Activated CD4-positive, alpha-beta memory T cell treated with anti-CD3 and anti-CD28 coated beads, Interleukin-2, amount 10 ng/mL, durations not matched to agents 7 days and 5 days (primary cell): ENCODE data around the gene ABCB1. TPM values are rescaled to one million over a fixed set of nuclear protein-coding genes. Genes with fewer than 3 reads are reported as not detected.
A peak's percentile ranks its signal among the peaks of the same experiment; 100 is the strongest.

Experiments used
- CTCF ChIA-PET: fragments of 350-600 bp; sonication (Branson Sonifier 250); formaldehyde crosslinking; loops from one replicate; lab custom pipeline; 2021; ENCODE audit warnings: antibody characterized with exemption, inconsistent platforms; lab: Charles Lee
- POLR2A ChIA-PET: fragments of 350-600 bp; sonication (Branson Sonifier 250); formaldehyde crosslinking; loops from one replicate; lab custom pipeline; 2021; ENCODE audit warnings: antibody characterized with exemption; lab: Charles Lee
- DNase-seq: peaks from one replicate; pipeline ENCODE4 v3.0.0-alpha.2; 2020
- H3K27ac Mint-ChIP-seq: one replicate; pipeline ENCODE4 v1.8.0; 2021; ENCODE audit warnings: mild to moderate bottlenecking, mixed read lengths
- H3K27me3 Mint-ChIP-seq: one replicate; pipeline ENCODE4 v1.8.0; 2021; ENCODE audit warnings: mixed read lengths
- H3K36me3 Mint-ChIP-seq: one replicate; pipeline ENCODE4 v1.8.0; 2021; ENCODE audit warnings: low read depth, mixed read lengths
- H3K4me1 Mint-ChIP-seq: one replicate; pipeline ENCODE4 v1.8.0; 2021; ENCODE audit warnings: mixed read lengths
- H3K4me3 Mint-ChIP-seq: one replicate; pipeline ENCODE4 v1.8.0; 2021; ENCODE audit warnings: mild to moderate bottlenecking, mixed read lengths
- H3K9me3 Mint-ChIP-seq: one replicate; pipeline ENCODE4 v1.8.0; 2021; ENCODE audit warnings: mixed read lengths
- total RNA-seq, 2 experiments: library from RNA; stranded (reverse); gene quantifications; one replicate each; pipeline ENCODE4 v1.2.3, GENCODE V29; 2021

Gene ABCB1
- total RNA-seq, 2 experiments from 2014 or later: 8.1 to 9.8 TPM

DNA sequence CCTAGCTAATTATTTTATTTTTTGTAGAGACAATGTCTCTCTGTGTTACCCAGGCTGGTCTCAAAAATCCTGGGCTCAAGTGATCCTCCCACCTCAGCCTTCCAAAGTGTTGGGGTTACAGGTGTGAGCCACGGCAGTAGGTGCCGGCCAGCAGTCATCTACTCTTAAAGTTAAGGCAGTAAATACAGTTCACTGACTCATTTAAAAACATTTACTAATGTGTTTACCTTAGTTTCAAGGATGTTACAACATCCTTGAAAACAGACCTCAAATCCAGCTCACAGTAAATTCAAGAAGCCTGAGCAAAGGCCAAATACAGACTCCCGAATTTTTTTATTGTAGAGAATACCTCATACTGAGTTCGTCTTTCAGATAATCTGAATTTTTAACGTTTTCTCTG lies 95.6 kb downstream of the ABCB1 start:
- H3K4me3 Mint-ChIP-seq: no peak overlapping the region
- H3K9me3 Mint-ChIP-seq: no peaks in the 10 kb centered on the region
- DNase-seq: no peak
- peaks cover 5% of the 10 kb centered on the region for H3K4me1 Mint-ChIP-seq
- POLR2A ChIA-PET: no interaction called here
- CTCF ChIA-PET: interaction anchor here (1.1 kb wide), 1 partner anchor 11 kb away, joined by 3 read pairs; no protein-coding TSS in a partner anchor
- H3K36me3 Mint-ChIP-seq: no peaks in the 10 kb centered on the region
- H3K27me3 Mint-ChIP-seq: no peaks in the 10 kb centered on the region
- H3K27ac Mint-ChIP-seq: no peak overlapping the region

DNA sequence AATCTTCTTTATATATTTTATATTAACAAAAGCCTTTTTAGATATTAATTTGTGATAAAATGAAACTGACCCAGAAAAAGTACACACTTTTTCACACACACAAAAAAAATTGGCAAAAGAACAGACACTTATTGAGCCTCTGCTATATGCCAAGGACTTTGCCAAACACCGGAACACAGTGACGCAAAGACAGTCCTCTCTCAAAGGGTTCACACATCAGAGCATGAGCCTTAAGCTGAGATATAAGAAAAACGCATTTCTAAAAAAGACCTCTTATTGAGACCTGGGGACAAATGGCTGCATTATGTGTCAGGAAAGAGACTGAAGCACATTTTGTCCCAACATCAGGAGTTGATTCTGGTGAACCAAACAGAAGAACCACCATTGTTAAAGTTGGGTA lies 101.2 kb downstream of the ABCB1 start:
- no peak overlapping the region for H3K4me3 Mint-ChIP-seq
- H3K9me3 Mint-ChIP-seq: peaks cover 1% of the 10 kb centered on the region
- H3K36me3 Mint-ChIP-seq: no peaks in the 10 kb centered on the region
- no peak for DNase-seq
- no peak overlapping the region for H3K27ac Mint-ChIP-seq
- ChIA-PET CTCF (no interaction called here), POLR2A (no interaction called here)
- H3K4me1 Mint-ChIP-seq: no peaks in the 10 kb centered on the region
- H3K27me3 Mint-ChIP-seq: no peaks in the 10 kb centered on the region

DNA sequence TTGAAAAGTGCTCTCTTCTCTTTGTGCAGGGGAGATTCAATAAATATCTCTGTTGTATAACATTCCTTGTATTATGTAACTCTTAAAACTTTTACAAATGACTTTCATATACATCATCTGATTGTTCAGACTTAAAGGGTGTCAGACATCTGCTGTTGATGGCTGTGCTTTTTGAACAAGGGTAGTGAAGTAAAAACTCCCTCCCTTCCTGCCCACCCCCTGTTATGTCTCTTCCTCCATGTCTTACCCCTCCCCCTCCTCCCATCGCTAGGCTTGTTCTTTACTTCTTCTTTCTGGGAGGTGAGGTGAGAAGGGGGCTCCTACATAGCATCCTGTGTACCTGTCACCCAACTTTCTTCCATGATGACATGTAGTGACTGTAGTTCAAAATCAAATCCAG lies 101.8 kb downstream of the ABCB1 start:
- peaks cover 5% of the 10 kb centered on the region for H3K9me3 Mint-ChIP-seq
- no peaks in the 10 kb centered on the region for H3K36me3 Mint-ChIP-seq
- DNase-seq: no peak
- H3K27me3 Mint-ChIP-seq: no peaks in the 10 kb centered on the region
- H3K27ac Mint-ChIP-seq: no peak overlapping the region
- ChIA-PET POLR2A (no interaction called here), CTCF (no interaction called here)
- H3K4me1 Mint-ChIP-seq: no peaks in the 10 kb centered on the region
- no peak overlapping the region for H3K4me3 Mint-ChIP-seq

DNA sequence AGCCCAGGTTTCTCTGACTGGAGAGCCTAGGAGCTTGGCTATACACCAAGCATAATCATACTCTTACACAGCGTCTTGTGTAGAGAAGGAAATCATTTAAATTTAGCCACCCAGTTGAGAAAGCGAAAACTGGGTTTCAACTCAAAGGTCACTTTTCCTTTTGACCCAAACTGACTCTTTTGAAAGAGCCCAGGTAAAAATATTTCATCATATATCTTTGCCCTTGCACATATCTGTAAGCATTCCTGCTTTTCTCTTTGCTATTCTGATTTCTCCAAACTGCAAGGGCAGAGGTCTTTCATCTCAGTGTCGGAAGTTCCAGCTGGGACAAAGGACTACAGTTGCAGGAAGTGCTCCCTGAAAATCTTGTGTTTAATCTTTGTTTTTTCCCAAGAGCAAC lies 103.2 kb downstream of the ABCB1 start:
- Mint-ChIP-seq H3K9me3 (peaks cover 5% of the 10 kb centered on the region), H3K36me3 (no peaks in the 10 kb centered on the region), H3K27ac (no peak overlapping the region), H3K27me3 (peaks cover 1% of the 10 kb centered on the region), H3K4me3 (no peak overlapping the region), H3K4me1 (no peaks in the 10 kb centered on the region)
- ChIA-PET CTCF (no interaction called here), POLR2A (no interaction called here)
- DNase-seq: no peak

DNA sequence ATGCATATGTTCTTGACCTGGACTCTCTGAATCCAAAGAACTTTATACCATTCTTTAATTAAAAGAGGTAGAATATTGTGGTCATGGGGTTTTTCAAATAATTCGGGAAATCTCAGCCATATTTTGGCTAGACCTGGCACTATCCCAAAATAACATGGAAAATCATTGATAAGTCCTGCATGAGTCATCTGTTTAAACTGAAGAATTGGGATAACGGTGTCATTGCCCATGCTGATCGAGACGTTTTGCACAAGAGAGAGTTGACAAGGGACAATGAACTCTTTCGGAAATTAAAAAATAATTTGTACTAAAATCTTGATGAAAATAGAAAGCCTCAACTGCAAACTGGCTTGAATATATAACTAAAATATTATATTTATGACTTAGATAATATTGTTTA lies 105.3 kb downstream of the ABCB1 start:
- no peak overlapping the region for H3K4me3 Mint-ChIP-seq
- ChIA-PET CTCF (no interaction called here), POLR2A (no interaction called here)
- H3K4me1 Mint-ChIP-seq: no peaks in the 10 kb centered on the region
- no peaks in the 10 kb centered on the region for H3K36me3 Mint-ChIP-seq
- peaks cover 1% of the 10 kb centered on the region for H3K27me3 Mint-ChIP-seq
- no peak overlapping the region for H3K27ac Mint-ChIP-seq
- no peak for DNase-seq
- peaks cover 5% of the 10 kb centered on the region for H3K9me3 Mint-ChIP-seq

DNA sequence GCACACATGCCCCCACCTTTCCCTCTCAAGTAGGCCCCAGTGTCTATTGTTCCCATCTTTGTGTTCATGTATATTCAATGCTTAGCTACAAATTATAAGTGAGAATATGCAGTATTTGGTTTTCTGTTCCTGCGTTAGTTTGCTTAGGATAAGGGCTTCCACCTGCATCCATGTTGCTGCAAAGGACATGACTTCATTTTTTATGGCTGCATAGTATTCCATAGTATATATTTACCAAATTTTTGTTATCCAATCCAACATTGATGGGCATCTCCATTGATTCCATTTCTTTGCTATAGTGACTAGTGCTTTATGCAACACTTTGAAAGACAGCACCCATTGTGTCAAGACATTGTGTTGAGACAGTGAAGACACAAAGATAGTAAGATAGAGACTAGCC lies 106.2 kb downstream of the ABCB1 start:
- Mint-ChIP-seq H3K4me3 (no peak overlapping the region), H3K27me3 (peaks cover 1% of the 10 kb centered on the region), H3K4me1 (no peaks in the 10 kb centered on the region), H3K27ac (no peak overlapping the region), H3K36me3 (no peaks in the 10 kb centered on the region), H3K9me3 (peaks cover 5% of the 10 kb centered on the region)
- no peak for DNase-seq
- POLR2A ChIA-PET: no interaction called here
- CTCF ChIA-PET: no interaction called here

DNA sequence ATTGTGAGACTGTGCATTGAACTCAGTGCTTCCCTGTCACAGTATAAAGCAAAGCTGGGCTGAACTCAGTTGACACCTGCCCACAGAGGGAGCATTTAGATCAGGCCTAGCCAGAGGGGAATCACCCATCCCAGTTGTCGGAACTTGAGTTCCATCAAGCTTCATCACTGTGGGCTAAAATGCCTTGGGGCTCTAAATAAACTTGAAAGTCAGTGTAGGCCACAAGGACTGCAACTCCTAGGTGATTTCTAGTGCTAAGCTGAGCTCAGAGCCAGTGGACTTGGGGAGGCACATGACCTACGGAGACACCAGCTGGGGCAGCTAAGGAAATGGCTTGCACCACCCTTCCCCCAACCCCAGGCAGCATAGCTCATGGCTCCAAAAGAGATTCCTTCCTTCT lies 117.6 kb downstream of the ABCB1 start:
- no peak overlapping the region for H3K27ac Mint-ChIP-seq
- CTCF ChIA-PET: no interaction called here
- no peaks in the 10 kb centered on the region for H3K4me1 Mint-ChIP-seq
- H3K4me3 Mint-ChIP-seq: no peak overlapping the region
- POLR2A ChIA-PET: no interaction called here
- H3K27me3 Mint-ChIP-seq: peaks cover 20% of the 10 kb centered on the region
- no peak for DNase-seq
- no peaks in the 10 kb centered on the region for H3K36me3 Mint-ChIP-seq
- H3K9me3 Mint-ChIP-seq: no peaks in the 10 kb centered on the region

DNA sequence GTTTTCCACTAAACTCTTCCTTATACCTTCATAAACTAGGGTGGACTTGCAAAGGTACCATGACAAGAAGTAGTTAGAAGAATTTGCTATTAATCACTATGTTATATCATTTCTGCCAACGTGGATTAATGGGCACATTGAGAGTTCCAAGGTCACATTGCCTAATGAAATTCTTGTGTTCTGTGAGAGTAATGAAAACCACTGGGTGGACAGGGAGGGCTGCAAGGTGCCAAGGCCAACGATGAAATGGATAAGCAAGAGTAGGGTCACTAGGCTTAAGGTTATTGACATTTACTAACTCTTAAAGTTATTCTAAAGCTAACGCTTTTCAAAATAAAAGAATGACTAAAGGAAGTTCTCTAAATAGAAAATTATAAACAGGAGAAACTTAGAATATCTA lies 118.6 kb downstream of the ABCB1 start:
- Mint-ChIP-seq H3K4me1 (no peaks in the 10 kb centered on the region), H3K9me3 (no peaks in the 10 kb centered on the region)
- POLR2A ChIA-PET: no interaction called here

DNA sequence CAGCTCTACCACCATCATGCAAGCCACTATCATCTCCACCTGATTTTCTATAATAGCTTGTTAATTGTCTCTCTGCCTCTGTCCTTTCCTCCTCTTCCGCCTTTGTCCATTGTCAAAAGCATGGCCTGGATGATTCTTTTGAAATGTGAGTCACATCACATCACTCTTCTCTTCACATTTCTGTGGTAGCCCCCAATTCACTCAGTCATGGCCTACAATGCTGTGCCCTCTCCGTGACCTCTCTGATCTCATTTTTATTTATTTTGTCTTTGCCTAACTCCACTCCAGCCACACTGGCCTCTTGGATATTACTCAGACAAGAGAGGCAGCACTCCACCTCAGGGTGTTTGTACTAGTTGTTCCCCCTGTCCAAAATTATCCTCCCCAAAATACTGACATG lies 120.3 kb downstream of the ABCB1 start:
- Mint-ChIP-seq H3K27ac (no peak overlapping the region), H3K9me3 (no peaks in the 10 kb centered on the region), H3K4me3 (no peak overlapping the region), H3K36me3 (no peaks in the 10 kb centered on the region), H3K27me3 (peaks cover 20% of the 10 kb centered on the region), H3K4me1 (peaks cover 2% of the 10 kb centered on the region)
- no peak for DNase-seq
- CTCF ChIA-PET: no interaction called here
- POLR2A ChIA-PET: no interaction called here

More for the DNA sequence above, 118.6 kb downstream of the ABCB1 start:
- Mint-ChIP-seq H3K4me3 (no peak overlapping the region), H3K27me3 (peaks cover 14% of the 10 kb centered on the region), H3K36me3 (no peaks in the 10 kb centered on the region), H3K27ac (no peak overlapping the region)
- DNase-seq: no peak
- CTCF ChIA-PET: no interaction called here

DNA sequence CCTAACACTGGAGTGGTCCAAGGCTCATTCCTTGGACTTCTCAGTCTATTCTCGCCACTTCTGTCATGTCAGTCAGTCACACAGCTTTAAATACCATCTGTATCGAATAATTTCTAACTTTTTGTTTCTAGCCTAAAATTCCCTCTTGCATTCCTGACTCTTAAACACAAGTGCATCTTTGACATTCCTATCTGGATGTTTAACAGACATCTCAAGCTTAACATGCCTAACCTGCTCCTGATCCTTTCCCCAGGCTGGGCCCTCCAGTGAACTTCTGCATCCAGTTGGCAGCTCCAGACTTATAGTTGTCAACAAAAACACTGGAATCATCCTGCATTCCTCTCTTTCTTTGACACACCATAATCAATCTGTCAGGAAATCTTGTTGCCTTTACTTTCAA lies 120.7 kb downstream of the ABCB1 start:
- Mint-ChIP-seq H3K4me3 (no peak overlapping the region), H3K27ac (no peak overlapping the region)

DNA sequence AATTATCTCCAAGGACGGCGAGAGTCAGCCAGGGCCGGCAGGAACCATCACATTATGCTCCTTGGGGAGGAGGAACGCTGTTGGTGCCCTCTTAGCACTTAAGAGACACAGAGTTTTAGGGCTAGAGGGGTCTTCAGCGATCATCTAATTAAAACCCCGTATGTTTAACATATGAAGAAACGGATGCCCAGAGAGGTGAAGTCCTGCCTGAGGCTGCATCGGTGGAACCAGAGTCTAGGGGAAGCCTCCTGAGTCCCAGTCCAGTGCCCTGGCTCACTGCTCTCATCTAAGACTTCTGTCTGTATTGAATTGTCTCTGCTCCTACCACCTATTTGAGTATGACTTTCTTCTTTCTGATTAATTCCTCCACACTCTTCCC lies 124.5 kb downstream of the ABCB1 start:
- no peak for DNase-seq
- Mint-ChIP-seq H3K36me3 (no peaks in the 10 kb centered on the region), H3K27me3 (peaks cover 36% of the 10 kb centered on the region), H3K9me3 (no peaks in the 10 kb centered on the region), H3K4me3 (no peak overlapping the region), H3K27ac (no peak overlapping the region), H3K4me1 (peaks cover 8% of the 10 kb centered on the region)
- ChIA-PET CTCF (no interaction called here), POLR2A (no interaction called here)

More for the DNA sequence above, 120.7 kb downstream of the ABCB1 start:
- DNase-seq: no peak
- H3K27me3 Mint-ChIP-seq: peaks cover 23% of the 10 kb centered on the region
- H3K9me3 Mint-ChIP-seq: no peaks in the 10 kb centered on the region
- CTCF ChIA-PET: no interaction called here
- peaks cover 3% of the 10 kb centered on the region for H3K4me1 Mint-ChIP-seq
- no peaks in the 10 kb centered on the region for H3K36me3 Mint-ChIP-seq
- POLR2A ChIA-PET: no interaction called here

DNA sequence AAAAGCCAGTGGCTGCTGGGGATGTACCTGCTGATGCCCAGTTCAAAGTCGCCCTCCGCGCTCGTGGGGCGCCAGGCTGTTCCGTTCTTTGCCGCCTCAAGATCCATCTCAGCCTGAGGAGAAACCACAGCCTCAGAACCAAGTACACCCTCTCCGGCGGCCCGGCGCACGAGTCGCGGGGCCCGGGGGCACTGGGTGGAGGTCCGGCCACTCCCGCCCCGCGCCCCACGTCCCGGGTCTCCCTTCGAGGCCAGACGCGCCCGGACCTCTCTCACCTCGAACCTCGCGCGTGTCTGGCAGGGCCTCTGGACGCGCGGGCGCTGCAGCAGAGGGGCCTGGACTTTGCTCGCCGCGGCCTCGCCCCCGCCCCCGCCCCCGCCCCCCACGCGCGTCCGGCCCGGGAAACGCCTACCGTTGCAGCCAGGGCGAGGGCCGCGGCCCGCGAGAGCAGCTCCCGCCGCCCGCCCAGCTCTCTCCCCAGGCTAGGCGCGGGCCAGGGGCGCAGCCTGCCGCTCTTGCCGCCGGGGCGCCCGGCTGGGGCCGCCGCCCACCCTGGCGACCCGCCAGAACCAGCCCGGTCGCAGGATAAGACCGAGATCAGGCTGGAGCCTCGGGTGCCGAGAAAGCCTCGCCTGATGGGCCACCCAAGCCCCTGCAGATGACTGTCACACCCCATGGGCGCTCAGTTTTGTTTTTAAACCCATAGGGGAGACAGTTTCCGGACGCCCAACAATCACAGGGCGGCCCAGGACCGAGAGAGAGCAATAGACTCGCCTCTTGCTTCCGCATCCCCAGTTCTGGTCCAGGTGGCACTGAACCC lies 125.1 kb downstream of the ABCB1 start, which contains the start of gene ABCB4:
ABCB4 (minus strand) TSS at position 322 of the 820 bp plus-strand sequence; CDS start at position 107, 215 bp downstream.
- H3K4me3 Mint-ChIP-seq: peak within 1 kb of the TSS; percentile 14
- H3K27ac Mint-ChIP-seq: no peak within 1 kb of the TSS
- ChIA-PET POLR2A (no interaction called here), CTCF (no interaction called here)
- DNase-seq: no peak
- no peaks in the 10 kb centered on the region for H3K9me3 Mint-ChIP-seq
- H3K27me3 Mint-ChIP-seq: peaks cover 37% of the 10 kb centered on the region
- H3K36me3 Mint-ChIP-seq: no peaks in the 10 kb centered on the region
- peaks cover 8% of the 10 kb centered on the region for H3K4me1 Mint-ChIP-seq

DNA sequence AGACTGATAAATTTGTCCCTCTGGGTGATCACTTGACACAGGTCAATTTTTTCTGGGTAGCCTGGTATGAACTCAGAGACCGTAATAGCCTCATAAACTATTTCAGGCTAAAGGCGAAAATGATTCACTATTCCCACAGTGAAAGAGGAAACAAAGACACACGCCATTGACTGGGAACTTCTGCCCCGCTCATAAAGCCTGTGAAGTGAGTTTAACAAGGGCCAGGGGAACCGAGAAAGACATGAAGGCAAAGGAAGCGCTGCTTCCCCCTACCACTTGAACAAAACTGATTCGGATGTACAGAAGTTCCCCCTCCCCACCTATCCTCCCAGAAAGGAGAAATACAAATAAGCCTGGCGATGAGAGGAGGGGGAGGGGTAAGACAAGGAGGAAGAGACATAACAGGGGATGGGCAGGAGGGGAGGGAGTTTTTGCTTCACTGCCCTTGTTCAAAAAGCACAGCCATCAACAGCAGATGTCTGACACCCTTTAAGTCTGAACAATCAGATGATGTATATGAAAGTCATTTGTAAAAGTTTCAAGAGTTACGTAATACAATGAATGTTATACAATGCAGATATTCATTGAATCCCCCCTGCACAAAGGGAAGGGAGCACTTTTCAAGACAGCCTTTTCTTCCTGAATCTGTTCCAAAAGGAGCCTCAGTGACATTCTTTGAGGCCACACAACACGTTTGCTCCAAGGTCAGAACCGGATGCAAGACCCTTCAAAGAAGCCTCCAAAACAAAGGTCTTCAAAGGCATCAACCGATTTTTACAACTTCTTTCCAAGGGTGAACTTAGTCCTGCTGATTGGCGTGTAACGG lies 125.9 kb downstream of the ABCB1 start:
- ChIA-PET CTCF (no interaction called here), POLR2A (no interaction called here)
- peak overlapping the region; percentile 14 for H3K4me3 Mint-ChIP-seq
- H3K27me3 Mint-ChIP-seq: peaks cover 37% of the 10 kb centered on the region
- no peaks in the 10 kb centered on the region for H3K36me3 Mint-ChIP-seq
- DNase-seq: no peak
- peaks cover 8% of the 10 kb centered on the region for H3K4me1 Mint-ChIP-seq
- H3K27ac Mint-ChIP-seq: no peak overlapping the region
- H3K9me3 Mint-ChIP-seq: no peaks in the 10 kb centered on the region
